Thymus (tissue), 11 donors: ENCODE data around the gene PARVA. TPM values are rescaled to one million over a fixed set of nuclear protein-coding genes. Genes with fewer than 3 reads are reported as not detected.
"Not testable (repeated sequence)": the region's sequence is repeated elsewhere in the genome, so short reads cannot be mapped to it uniquely, and the experiment has no call there.

Experiments
- DNase-seq, 9 donors: peaks; one replicate each; pipeline ENCODE4 v3.0.0-alpha.2; 2013; ENCODE audit warnings: low spot score in 9 of 9, low read depth in 6 of 9, missing footprints in 1 of 9
- H3K27ac ChIP-seq, 2 donors: one replicate each; pipeline ENCODE4 v1.5.1; 2013; ENCODE audit warnings: control low read depth in 1 of 2, low read depth in 1 of 2, low read length in 1 of 2, mild to moderate bottlenecking in 1 of 2, moderate library complexity in 1 of 2
- H3K27me3 ChIP-seq, 2 donors: one replicate each; pipeline ENCODE4 v1.5.1; 2013; ENCODE audit warnings: low read length in 1 of 2; ENCODE audit not compliant: control insufficient read depth in 2 of 2, insufficient read depth in 1 of 2
- H3K36me3 ChIP-seq, 2 donors: one replicate each; pipeline ENCODE4 v1.5.1; 2013; ENCODE audit warnings: low read length in 1 of 2, mild to moderate bottlenecking in 1 of 2, moderate library complexity in 1 of 2; ENCODE audit not compliant: control insufficient read depth in 2 of 2, insufficient read depth in 2 of 2
- H3K4me1 ChIP-seq, 2 donors: one replicate each; pipeline ENCODE4 v1.5.1; 2013; ENCODE audit warnings: low read length in 2 of 2; ENCODE audit not compliant: control insufficient read depth in 2 of 2, insufficient read depth in 2 of 2
- H3K4me3 ChIP-seq, 2 donors: one replicate each; pipeline ENCODE4 v1.5.1; 2013; ENCODE audit warnings: low read length in 2 of 2, control low read depth in 1 of 2, mild to moderate bottlenecking in 1 of 2
- H3K9me3 ChIP-seq, 2 donors: one replicate each; pipeline ENCODE4 v1.5.1; 2013; ENCODE audit warnings: low read length in 1 of 2, mild to moderate bottlenecking in 1 of 2; ENCODE audit not compliant: control insufficient read depth in 2 of 2, insufficient read depth in 1 of 2
- WGBS: extraction: QIAGEN DNeasy Blood & Tissue Kit; methylation state at CpG from one replicate; pipeline ENCODE4 v1.1.7; 2013; 5-methylcytosine and 5-hydroxymethylcytosine counted together
- polyA plus RNA-seq: library from polyadenylated mRNA; stranded (reverse); fragments of 200-250 nt; gene quantifications from one replicate; pipeline ENCODE4 v1.2.3, GENCODE V29; 2013
- total RNA-seq: library from RNA; stranded (reverse); fragments of 120-200 nt; gene quantifications from one replicate; pipeline ENCODE4 v1.2.4, GENCODE V29; 2013
- donor health status: healthy.

PARVA gene
- total and polyA plus RNA-seq, 2 donors = 2.9 to 7.8 TPM

- 72% methylated on average over 9 of the region's 9 CpGs for WGBS
- H3K9me3 ChIP-seq = no peaks in the 10 kb centered on the region
These were observed 22.4 kb upstream of the PARVA start for GRCh38 chr11:12354750-12355545.

GRCh38 chr11:12356944-12357655, 20.3 kb upstream of the PARVA start:
- Histone ChIP-seq H3K27ac (no peak overlapping the region), H3K9me3 (no peaks in the 10 kb centered on the region), H3K4me1 (no peaks in the 10 kb centered on the region), H3K36me3 (no peaks in the 10 kb centered on the region), H3K27me3 (peaks cover 0 to 3% of the 10 kb centered on the region in 2 donors), H3K4me3 (no peak overlapping the region)
- 71% methylated on average over 4 of the region's 4 CpGs for WGBS
- DNase-seq = peak in 1 of 9 donors; percentile 30

More at GRCh38 chr11:12354750-12355545, 22.4 kb upstream of the PARVA start:
- no peaks in the 10 kb centered on the region for H3K4me1 ChIP-seq
- no peaks in the 10 kb centered on the region for H3K36me3 ChIP-seq
- H3K27ac ChIP-seq = no peak overlapping the region
- H3K27me3 ChIP-seq = no peaks in the 10 kb centered on the region
- H3K4me3 ChIP-seq = no peak overlapping the region
- no peak for DNase-seq

- 94% methylated on average over 3 of the region's 3 CpGs for WGBS
- not testable (repeated sequence) for H3K27ac ChIP-seq, H3K27me3 ChIP-seq, DNase-seq, H3K4me3 ChIP-seq, H3K4me1 ChIP-seq, H3K9me3 ChIP-seq, H3K36me3 ChIP-seq
These were observed 19.7 kb upstream of the PARVA start for GRCh38 chr11:12357697-12358096.

- DNase-seq = no peak
- Histone ChIP-seq H3K27me3 (peaks cover 0 to 3% of the 10 kb centered on the region in 2 donors), H3K27ac (no peak overlapping the region), H3K4me3 (no peak overlapping the region), H3K36me3 (no peaks in the 10 kb centered on the region), H3K9me3 (no peaks in the 10 kb centered on the region), H3K4me1 (no peaks in the 10 kb centered on the region)
- WGBS = 92% methylated on average over 12 of the region's 12 CpGs
These were observed 18.8 kb upstream of the PARVA start for GRCh38 chr11:12358302-12359188.

- H3K27me3 ChIP-seq = peaks cover 0 to 3% of the 10 kb centered on the region in 2 donors
- H3K27ac ChIP-seq = no peak overlapping the region
- no peaks in the 10 kb centered on the region for H3K4me1 ChIP-seq
- 97% methylated on average over 5 of the region's 5 CpGs for WGBS
- no peak for DNase-seq
- H3K36me3 ChIP-seq = no peaks in the 10 kb centered on the region
- no peaks in the 10 kb centered on the region for H3K9me3 ChIP-seq
- no peak overlapping the region for H3K4me3 ChIP-seq
These were observed 17.6 kb upstream of the PARVA start for GRCh38 chr11:12359761-12360160.

- Histone ChIP-seq H3K27ac (no peak overlapping the region), H3K36me3 (no peaks in the 10 kb centered on the region), H3K4me3 (no peak overlapping the region), H3K9me3 (no peaks in the 10 kb centered on the region), H3K4me1 (no peaks in the 10 kb centered on the region), H3K27me3 (peaks cover 0 to 3% of the 10 kb centered on the region in 2 donors)
- WGBS = 85% methylated on average over 3 of the region's 3 CpGs
- DNase-seq = no peak
These were observed 15.7 kb upstream of the PARVA start for GRCh38 chr11:12361682-12362081.

- no peaks in the 10 kb centered on the region for H3K4me1 ChIP-seq
- H3K27ac ChIP-seq = no peak overlapping the region
- H3K4me3 ChIP-seq = no peak overlapping the region
- H3K36me3 ChIP-seq = no peaks in the 10 kb centered on the region
- no peak for DNase-seq
- H3K9me3 ChIP-seq = no peaks in the 10 kb centered on the region
- H3K27me3 ChIP-seq = peaks cover 0 to 3% of the 10 kb centered on the region in 2 donors
- 39% methylated on average over 2 of the region's 2 CpGs for WGBS
These were observed 14.5 kb upstream of the PARVA start for GRCh38 chr11:12362857-12363256.

GRCh38 chr11:12363373-12363772, 14.0 kb upstream of the PARVA start:
- Histone ChIP-seq H3K27me3 (peaks cover 0 to 3% of the 10 kb centered on the region in 2 donors), H3K4me3 (no peak overlapping the region), H3K27ac (no peak overlapping the region), H3K9me3 (no peaks in the 10 kb centered on the region), H3K36me3 (no peaks in the 10 kb centered on the region), H3K4me1 (no peaks in the 10 kb centered on the region)
- DNase-seq = no peak
- 87% methylated on average over 1 of the region's 1 CpG for WGBS
